Measurements from ENCODE around the gene SEMA5A. TPM values are rescaled to one million over a fixed set of nuclear protein-coding genes. Genes with fewer than 3 reads are reported as not detected.
A peak's percentile ranks its signal among the peaks of the same experiment; 100 is the strongest.
"Not testable (repeated sequence)": the region's sequence is repeated elsewhere in the genome, so short reads cannot be mapped to it uniquely, and the experiment has no call there.

Gene SEMA5A
- total RNA-seq, 1 donor from 2014 or later = 2.2 TPM

GRCh38 chr5:9363449-9363848 is 182.4 kb downstream of the SEMA5A start:
- no peak for DNase-seq (ENCODE audit: low read depth)

GRCh38 chr5:9363026-9363425 is 182.8 kb downstream of the SEMA5A start:
- DNase-seq (ENCODE audit: low read depth) = no peak

- no peak for DNase-seq (ENCODE audit: low read depth)
Measured at GRCh38 chr5:9362600-9362999, 183.3 kb downstream of the SEMA5A start.

- DNase-seq (ENCODE audit: low read depth) = peak; percentile 85
Measured at GRCh38 chr5:9361835-9362234, 184.0 kb downstream of the SEMA5A start.

DNA sequence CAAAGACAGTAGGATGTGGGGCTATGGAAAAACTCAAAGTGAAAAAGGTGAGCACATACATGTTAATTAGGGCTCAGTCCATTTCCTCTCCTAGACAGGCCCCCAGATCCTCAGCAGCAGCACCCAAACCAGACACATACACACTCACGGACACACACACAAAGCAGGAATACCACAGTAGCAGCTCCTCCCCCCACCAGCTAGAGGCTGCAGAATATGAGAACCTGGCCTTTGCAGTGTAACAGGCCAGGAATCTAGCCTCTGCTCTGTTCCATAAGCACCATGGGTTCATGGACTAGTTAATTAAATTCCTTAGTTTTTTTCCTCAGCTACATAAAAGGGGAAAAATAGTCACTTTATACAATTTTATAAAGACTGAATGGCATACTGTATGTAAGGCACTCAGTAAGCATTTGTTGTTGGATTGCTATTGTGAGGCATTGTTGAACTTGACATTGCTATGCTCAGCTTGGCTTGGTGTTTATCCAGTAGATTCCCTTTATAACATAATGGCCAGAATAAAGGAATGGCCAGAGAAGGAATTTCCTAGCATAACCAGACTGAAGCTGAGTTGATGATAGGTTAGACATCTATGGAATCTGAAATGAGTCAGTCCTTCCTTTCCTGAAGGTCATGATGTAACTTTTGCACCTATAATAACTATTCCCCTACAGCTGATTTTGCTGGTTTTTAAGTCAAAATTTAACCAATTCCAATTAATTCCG is 186.8 kb downstream of the SEMA5A start:
- DNase-seq (ENCODE audit: low read depth) = no peak

GRCh38 chr5:9356351-9356825 is 189.5 kb downstream of the SEMA5A start:
- DNase-seq (ENCODE audit: low read depth) = no peak

- DNase-seq (ENCODE audit: low read depth) = no peak
Measured at GRCh38 chr5:9354336-9355081, 191.4 kb downstream of the SEMA5A start.

DNA sequence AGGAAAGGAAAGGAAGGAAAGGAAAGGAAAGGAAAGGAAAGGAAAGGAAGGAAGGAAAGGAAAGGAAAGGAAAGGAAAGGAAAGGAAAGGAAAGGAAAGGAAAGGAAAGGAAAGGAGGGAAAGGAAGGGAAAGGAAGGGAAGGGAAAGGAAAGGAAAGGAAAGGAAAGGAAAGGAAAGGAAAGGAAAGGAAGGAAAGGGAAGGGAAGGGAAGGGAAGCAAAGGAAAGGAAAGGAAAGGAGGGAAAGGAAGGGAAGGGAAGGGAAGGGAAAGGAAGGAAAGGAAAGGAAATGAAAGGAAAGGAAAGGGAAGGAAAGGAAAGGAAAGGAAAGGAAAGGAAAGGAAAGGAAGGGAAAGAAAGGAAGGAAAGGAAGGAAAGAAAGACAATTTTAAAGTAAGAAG is 192.8 kb downstream of the SEMA5A start:
- not testable (repeated sequence) for DNase-seq (ENCODE audit: low read depth)

DNA sequence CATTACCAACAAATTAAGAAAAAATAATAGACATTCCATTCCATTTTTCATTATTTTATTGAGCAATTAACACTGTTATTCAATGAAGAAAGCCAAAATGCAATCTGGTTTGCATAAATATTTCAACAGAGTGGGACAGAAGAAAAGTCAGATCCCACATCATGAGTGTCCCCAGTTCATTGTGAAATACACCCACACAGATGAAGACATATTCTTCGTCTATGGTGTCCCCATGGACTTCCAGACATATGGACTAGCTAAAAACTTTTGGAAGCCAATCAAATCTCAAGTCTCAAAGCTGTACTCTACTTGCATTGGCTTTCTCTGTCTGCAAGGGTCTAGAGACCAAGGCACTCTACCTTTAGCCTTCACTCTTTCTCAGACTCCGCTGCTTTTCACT is 194.3 kb downstream of the SEMA5A start:
- DNase-seq (ENCODE audit: low read depth) = no peak

DNA sequence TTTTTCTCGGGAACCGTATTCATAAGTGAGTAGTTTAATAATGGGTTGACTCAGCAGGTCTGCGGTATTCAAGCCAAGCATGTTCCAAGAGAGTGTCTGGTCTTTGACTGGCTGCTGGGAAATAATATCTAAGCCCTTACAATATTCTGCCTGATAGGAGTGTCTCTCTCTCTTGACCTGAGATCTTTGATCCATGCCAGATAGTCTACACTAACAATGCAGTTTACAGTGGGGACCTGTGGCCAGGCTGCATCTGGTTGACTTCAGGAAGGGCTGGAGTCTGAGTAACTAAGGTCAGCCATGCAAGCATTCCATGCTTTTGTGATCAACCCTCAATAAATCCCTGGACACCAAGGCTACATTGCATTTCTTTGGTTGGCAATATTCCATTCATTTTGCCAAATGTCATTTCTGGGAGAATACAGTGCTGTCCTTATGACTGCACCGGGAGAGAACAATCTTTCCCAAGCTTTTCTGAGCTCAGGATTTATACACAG is 195.5 kb downstream of the SEMA5A start:
- DNase-seq (ENCODE audit: low read depth) = no peak

GRCh38 chr5:9348401-9348996 is 197.4 kb downstream of the SEMA5A start:
- peak; percentile 24 for DNase-seq (ENCODE audit: low read depth)

DNA sequence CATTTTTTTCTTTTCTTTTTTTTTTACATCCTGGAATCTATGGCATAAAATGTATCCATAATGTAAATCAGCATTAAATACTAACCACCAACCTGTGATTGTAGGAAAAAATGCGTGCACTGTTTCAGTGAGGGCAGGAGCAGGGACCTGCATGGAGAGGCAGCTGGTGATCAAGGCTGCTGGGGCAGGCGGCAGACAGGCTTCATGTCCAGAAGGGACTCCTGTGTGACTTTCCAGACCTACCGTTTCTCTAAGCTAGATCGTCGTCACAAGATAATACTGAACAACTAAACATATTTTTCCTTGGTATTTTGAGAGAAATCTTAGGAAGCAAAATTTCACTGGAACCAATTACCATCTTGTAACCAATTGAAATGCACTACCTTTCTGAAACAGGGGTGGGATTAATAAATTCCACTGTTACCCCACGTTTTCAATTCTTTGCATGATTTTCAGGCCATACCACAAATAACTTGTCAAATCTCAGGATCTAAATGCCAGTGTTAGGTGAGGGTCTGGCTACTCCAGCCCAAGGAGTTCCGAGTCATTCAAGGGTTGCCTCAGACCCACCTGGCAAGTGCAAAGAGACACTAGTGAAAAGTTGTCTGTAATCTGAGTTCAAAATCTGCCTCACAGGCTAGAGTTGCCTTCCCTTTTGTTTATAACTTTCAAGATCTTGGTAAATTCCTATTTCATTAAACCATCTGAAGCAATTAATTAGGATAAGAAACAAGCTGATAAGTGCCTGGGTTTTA is 198.2 kb downstream of the SEMA5A start:
- DNase-seq (ENCODE audit: low read depth) = no peak

GRCh38 chr5:9347032-9347431 is 198.8 kb downstream of the SEMA5A start:
- no peak for DNase-seq (ENCODE audit: low read depth)

DNA sequence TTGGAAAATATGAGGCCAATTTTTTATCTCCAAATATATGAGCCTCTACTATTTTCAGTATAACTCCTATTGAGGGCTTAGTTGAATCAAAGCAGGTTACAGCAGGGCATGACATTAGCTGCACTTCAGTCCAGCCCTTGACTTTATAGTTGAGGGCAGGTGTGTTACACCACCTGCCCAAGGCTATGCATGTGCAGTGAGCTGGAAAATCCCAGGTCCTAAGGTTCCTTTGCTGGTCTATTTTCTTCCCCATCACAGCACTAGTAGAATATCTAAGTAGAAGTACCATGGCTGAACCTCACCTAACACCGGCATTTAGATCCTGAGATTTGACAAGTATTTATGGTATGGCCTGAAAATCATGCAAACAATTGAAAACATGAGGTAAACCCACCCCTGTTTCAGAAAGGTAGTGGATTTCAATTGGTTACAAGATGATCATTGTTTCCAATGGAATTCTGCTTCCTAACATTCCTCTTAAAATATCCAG is 201.1 kb downstream of the SEMA5A start:
- DNase-seq (ENCODE audit: low read depth) = no peak

- no peak for DNase-seq (ENCODE audit: low read depth)
Measured at GRCh38 chr5:9343146-9343850, 202.6 kb downstream of the SEMA5A start.

DNA sequence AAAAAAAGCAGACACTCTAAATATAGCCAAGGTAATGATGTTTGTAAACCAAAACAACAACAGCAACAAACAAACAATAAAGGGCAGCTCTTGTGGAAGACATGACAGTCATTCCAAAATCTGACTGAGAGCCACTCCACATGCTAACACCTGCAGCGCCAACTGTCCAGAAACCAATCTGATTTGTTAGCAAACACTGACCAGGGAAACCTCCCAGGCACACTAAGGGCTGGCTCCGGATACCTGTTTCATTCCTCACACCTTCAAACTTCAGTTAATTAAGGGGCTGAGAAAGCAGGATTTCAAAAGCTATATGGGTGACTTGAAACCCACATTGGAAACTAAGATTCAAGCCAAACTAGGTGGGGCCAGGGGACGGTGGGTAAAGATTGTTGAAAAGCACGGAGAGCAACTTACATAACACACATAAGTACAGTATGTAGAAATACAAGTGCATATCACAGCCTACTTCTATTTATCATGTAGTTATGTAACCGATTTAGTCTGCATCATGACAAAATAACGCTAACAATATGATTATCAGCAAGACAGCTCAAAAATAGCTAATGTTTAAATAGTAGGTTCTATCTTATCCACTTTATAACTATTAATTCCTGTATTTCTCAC is 203.6 kb downstream of the SEMA5A start:
- no peak for DNase-seq (ENCODE audit: low read depth)

GRCh38 chr5:9340085-9340484 is 205.8 kb downstream of the SEMA5A start:
- peak; percentile 23 for DNase-seq (ENCODE audit: low read depth)

DNA sequence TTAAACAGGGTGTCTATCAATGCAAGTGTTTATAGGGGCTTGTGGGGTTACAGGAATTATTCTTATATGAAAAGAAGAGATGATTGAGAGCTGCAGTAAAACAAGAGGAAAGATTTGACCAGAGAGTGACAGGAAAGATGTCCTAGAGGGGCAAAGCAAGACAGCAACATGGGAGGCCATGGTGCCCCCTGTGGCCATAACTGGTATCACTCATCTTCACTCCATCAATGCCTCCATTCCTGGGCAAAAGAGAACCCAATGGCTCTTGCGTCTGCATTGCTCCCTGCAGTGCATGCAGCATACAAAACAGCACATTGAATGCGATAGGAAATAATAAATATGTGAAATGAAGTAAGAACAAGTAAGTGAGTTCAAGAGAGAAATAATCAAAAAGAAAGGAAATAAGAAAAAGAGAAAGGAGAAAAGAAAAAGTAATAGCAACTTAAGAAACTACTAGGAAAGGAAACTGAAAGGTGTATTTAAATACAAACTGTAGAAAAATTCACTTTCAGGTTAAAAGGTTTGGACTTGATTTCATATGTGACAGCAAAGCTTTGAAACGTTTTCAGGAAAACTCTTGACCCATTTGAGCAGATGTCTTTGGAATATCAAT is 206.6 kb downstream of the SEMA5A start:
- DNase-seq (ENCODE audit: low read depth) = no peak

- no peak for DNase-seq (ENCODE audit: low read depth)
Measured at GRCh38 chr5:9338796-9339195, 207.1 kb downstream of the SEMA5A start.
